Measurements from ENCODE around the gene THSD7A.

The THSD7A gene

DNA sequence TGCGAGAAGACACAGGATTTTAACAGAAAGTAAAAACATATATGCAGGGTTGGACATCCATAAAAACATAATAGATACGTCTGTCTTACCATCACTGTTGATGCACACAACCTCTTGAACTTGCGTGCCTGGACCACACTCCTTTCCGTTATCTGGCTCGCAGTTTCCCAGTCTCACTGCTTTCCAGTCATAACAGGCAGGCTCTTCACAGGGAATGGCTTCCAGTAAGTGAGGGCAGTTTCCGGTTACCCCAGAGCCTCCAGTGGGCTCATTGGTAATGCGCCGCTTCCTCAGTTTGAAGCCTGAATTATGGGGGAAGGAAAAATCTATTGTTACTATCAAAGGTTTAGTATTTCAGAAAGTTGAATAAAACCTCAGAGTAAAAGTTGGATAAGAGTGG lies 290.7 kb downstream of the THSD7A start:
- H3K36me3 ChIP-seq (ENCODE audit: control insufficient read depth, insufficient read depth, low read length) = no peaks in the 10 kb centered on the region
- H3K27me3 ChIP-seq (replicated peaks; ENCODE audit: control insufficient read depth, insufficient read depth, low read length) = no peaks in the 10 kb centered on the region
- TF ChIP-seq, protein P1, sequence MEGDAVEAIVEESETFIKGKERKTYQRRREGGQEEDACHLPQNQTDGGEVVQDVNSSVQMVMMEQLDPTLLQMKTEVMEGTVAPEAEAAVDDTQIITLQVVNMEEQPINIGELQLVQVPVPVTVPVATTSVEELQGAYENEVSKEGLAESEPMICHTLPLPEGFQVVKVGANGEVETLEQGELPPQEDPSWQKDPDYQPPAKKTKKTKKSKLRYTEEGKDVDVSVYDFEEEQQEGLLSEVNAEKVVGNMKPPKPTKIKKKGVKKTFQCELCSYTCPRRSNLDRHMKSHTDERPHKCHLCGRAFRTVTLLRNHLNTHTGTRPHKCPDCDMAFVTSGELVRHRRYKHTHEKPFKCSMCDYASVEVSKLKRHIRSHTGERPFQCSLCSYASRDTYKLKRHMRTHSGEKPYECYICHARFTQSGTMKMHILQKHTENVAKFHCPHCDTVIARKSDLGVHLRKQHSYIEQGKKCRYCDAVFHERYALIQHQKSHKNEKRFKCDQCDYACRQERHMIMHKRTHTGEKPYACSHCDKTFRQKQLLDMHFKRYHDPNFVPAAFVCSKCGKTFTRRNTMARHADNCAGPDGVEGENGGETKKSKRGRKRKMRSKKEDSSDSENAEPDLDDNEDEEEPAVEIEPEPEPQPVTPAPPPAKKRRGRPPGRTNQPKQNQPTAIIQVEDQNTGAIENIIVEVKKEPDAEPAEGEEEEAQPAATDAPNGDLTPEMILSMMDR (IDR thresholded peaks at IDR 0.05; ENCODE audit: insufficient read depth, low read length, poor library complexity, severe bottlenecking) = no peak
- no peak for DNase-seq (ENCODE audit: extremely low read depth, insufficient read length)
- H3K4me3 ChIP-seq (replicated peaks; ENCODE audit: low read depth, low read length) = no peak overlapping the region

DNA sequence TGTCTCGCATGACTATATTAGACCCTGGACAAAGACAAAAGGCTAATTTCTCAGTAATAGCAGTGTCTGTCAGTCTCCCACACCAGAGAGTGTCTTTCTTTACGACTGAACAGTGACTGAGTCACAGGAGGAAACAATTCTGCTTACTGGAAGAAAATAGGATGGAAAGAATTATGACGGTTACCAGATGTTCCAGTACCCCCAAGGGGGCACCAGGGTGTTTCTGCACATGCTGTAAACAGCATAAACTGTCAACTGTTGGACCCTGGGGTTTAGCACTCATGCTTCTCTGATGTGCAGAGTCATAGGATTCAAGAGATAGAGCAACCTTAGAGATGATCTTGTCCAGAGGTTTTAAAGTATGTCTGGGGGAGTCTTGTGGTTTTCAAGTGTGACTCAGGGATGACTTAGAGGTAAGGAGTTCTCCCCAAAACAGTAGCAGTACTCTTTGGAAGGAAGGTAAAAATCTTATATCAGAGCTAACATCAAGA lies 291.7 kb downstream of the THSD7A start:
- no peaks in the 10 kb centered on the region for H3K36me3 ChIP-seq (ENCODE audit: control insufficient read depth, insufficient read depth, low read length)
- TF ChIP-seq, protein P1 (IDR thresholded peaks at IDR 0.05; ENCODE audit: insufficient read depth, low read length, poor library complexity, severe bottlenecking) = no peak
- no peak for DNase-seq (ENCODE audit: extremely low read depth, insufficient read length)
- no peaks in the 10 kb centered on the region for H3K27me3 ChIP-seq (replicated peaks; ENCODE audit: control insufficient read depth, insufficient read depth, low read length)
- no peak overlapping the region for H3K4me3 ChIP-seq (replicated peaks; ENCODE audit: low read depth, low read length)

DNA sequence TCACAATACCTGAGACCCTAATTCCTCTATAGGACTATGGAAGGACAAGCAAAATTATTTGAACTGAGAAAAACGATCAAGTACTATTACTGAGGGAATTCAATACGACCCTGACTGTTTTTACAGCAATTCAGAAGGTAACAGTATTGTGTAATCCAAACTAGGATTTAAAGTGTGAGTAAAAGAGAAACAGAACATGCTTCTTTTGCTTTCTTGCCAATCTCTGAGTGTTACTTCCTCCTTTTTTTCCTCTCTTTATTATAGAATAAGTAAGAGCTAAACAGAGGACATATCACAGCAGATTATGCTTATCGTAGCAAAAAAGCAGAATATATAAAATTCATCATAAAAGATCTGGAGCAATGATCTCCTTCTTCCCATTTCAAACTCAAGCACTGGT lies 292.1 kb downstream of the THSD7A start:
- Histone ChIP-seq H3K4me3 (replicated peaks; ENCODE audit: low read depth, low read length) (no peak overlapping the region), H3K27me3 (replicated peaks; ENCODE audit: control insufficient read depth, insufficient read depth, low read length) (no peaks in the 10 kb centered on the region), H3K36me3 (ENCODE audit: control insufficient read depth, insufficient read depth, low read length) (no peaks in the 10 kb centered on the region)
- no peak for DNase-seq (ENCODE audit: extremely low read depth, insufficient read length)
- TF ChIP-seq, protein P1 (IDR thresholded peaks at IDR 0.05; ENCODE audit: insufficient read depth, low read length, poor library complexity, severe bottlenecking) = no peak

DNA sequence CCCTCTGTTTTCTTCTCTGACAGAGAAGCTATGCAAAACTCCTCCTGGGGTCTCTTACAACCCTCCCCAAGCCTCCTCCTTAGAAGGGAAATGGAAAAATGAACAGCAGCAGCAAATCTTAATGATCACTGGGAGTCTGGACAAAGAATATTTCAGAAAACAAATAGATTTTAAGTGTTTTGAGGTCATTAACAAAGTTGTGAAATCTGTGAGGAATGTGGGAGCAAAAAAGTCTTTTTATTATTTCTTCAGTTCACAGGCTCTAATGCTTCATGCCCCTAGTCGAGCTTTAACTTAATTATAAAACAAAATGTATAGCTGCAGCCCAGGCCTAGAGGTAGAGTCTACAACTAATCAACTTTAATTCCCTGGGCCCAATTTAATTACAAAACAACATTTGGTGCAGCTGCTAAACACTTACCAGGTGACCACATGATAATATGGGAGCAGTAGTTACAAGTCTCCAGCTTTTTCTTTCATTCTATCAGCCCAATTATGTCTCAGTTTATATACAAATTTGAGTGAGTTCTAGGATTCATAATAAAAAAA lies 293.2 kb downstream of the THSD7A start:
- TF ChIP-seq, protein P1 (IDR thresholded peaks at IDR 0.05; ENCODE audit: insufficient read depth, low read length, poor library complexity, severe bottlenecking) = no peak
- H3K27me3 ChIP-seq (replicated peaks; ENCODE audit: control insufficient read depth, insufficient read depth, low read length) = no peaks in the 10 kb centered on the region
- H3K4me3 ChIP-seq (replicated peaks; ENCODE audit: low read depth, low read length) = no peak overlapping the region
- DNase-seq (ENCODE audit: extremely low read depth, insufficient read length) = no peak
- H3K36me3 ChIP-seq (ENCODE audit: control insufficient read depth, insufficient read depth, low read length) = no peaks in the 10 kb centered on the region

DNA sequence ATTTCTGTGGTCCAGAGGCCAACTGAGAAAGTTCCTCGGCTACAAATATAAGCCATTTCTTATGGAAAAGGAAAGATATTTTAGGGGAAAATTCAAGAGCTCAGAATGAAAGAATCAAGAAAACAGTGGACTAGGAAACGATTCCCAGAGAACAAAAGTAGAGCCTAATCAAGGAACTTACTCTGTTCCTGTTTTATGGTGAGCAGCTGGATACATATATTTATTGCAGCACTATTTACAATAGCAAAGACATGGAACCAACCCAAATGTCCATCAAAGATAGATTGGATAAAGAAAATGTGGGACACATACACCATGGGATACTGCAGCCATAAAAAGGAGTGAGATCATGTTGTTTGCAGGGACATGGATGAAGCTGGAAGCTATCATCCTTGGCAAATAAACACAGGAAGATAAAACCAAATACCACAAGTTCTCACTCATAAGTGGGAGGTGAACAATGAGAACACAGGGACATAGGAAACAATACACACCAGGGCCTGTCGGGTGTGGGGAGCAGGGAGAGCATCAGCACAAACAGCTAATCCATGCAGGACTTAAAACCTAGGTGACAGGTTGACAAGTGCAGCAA lies 298.7 kb downstream of the THSD7A start:
- TF ChIP-seq, protein P1 (IDR thresholded peaks at IDR 0.05; ENCODE audit: insufficient read depth, low read length, poor library complexity, severe bottlenecking) = no peak
- Histone ChIP-seq H3K36me3 (ENCODE audit: control insufficient read depth, insufficient read depth, low read length) (no peaks in the 10 kb centered on the region), H3K27me3 (replicated peaks; ENCODE audit: control insufficient read depth, insufficient read depth, low read length) (no peaks in the 10 kb centered on the region), H3K4me3 (replicated peaks; ENCODE audit: low read depth, low read length) (no peak overlapping the region)
- no peak for DNase-seq (ENCODE audit: extremely low read depth, insufficient read length)

All from GM06990 (cell line).